IMR-90 (cell line): ENCODE results near the gene FNDC5. TPM values are rescaled to one million over a fixed set of nuclear protein-coding genes. Genes with fewer than 3 reads are reported as not detected.

ENCODE experiments used
- ATAC-seq: fragments of 200-7000 bp; cut with Tn5 transposase; 2 replicates; pipeline ENCODE4 v1.9.1; 2020; ENCODE audit warnings: low read depth, mild to moderate bottlenecking, moderate library complexity
- BruUV-seq: library from RNA; stranded (reverse); fragments of 400-500 nt; replicated peaks from 2 replicates; lab custom pipeline; 2021; lab: Mats Ljungman, UMichigan
- CTCF ChIA-PET: fragments of 300-600 bp; formaldehyde crosslinking; extraction: SDS; loops from one replicate; lab custom pipeline; 2021; ENCODE audit warnings: antibody characterized with exemption; lab: Yijun Ruan, JAX
- POLR2A ChIA-PET: fragments of 300-600 bp; sonication (Branson Sonifier 250); formaldehyde crosslinking; loops from one replicate; lab custom pipeline; 2022; ENCODE audit warnings: antibody characterized with exemption; ENCODE audit not compliant: unreplicated experiment; lab: Charles Lee
- DNase-seq: peaks from one replicate; pipeline ENCODE4 v3.0.0; 2013
- H2AFZ ChIP-seq: replicated peaks from 2 replicates; pipeline ENCODE3; 2013; ENCODE audit warnings: low read length, mild to moderate bottlenecking; ENCODE audit not compliant: poor library complexity
- H2AK5ac ChIP-seq: 2 replicates; pipeline ENCODE4 v1.6.1; 2013; ENCODE audit warnings: low read depth, low read length, inconsistent platforms
- H2AK9ac ChIP-seq: replicated peaks from 2 replicates; pipeline ENCODE3; 2013; ENCODE audit warnings: mild to moderate bottlenecking, low read depth, low read length, moderate library complexity; ENCODE audit not compliant: poor library complexity
- H2BK120ac ChIP-seq: 2 replicates; pipeline ENCODE4 v1.6.1; 2013; ENCODE audit warnings: low read depth, low read length, inconsistent platforms
- H2BK15ac ChIP-seq: 3 replicates; pipeline ENCODE4 v1.6.1; 2013; ENCODE audit warnings: low read depth, low read length, inconsistent platforms
- H2BK20ac ChIP-seq: 2 replicates; pipeline ENCODE4 v1.6.1; 2013; ENCODE audit warnings: low read depth, mild to moderate bottlenecking, inconsistent platforms, low read length, moderate library complexity
- H2BK5ac ChIP-seq: 2 replicates; pipeline ENCODE4 v1.6.1; 2013; ENCODE audit warnings: mild to moderate bottlenecking, low read depth, low read length, inconsistent platforms; ENCODE audit not compliant: poor library complexity, severe bottlenecking
- H3K14ac ChIP-seq: replicated peaks from 2 replicates; pipeline ENCODE4 v1.6.1; 2013; ENCODE audit warnings: low read depth, low read length, inconsistent platforms
- H3K18ac ChIP-seq: 2 replicates; pipeline ENCODE4 v1.6.1; 2013; ENCODE audit warnings: low read depth, low read length, control low read depth
- H3K23ac ChIP-seq: 2 replicates; pipeline ENCODE4 v1.6.1; 2013; ENCODE audit warnings: low read depth, low read length, inconsistent platforms
- H3K27ac ChIP-seq: 2 replicates; pipeline ENCODE4 v1.5.1; 2013; ENCODE audit warnings: mild to moderate bottlenecking, control low read depth, low read length; ENCODE audit not compliant: insufficient read depth
- H3K27me3 ChIP-seq: 2 replicates; pipeline ENCODE4 v1.6.1; 2013; ENCODE audit warnings: low read length; ENCODE audit not compliant: control insufficient read depth, insufficient read depth
- H3K36me3 ChIP-seq: 2 replicates; pipeline ENCODE4 v1.6.1; 2013; ENCODE audit warnings: low read length, mixed read lengths; ENCODE audit not compliant: control insufficient read depth, insufficient read depth
- H3K4ac ChIP-seq: 2 replicates; pipeline ENCODE4 v1.6.1; 2013; ENCODE audit warnings: low read depth, low read length, inconsistent platforms
- H3K4me1 ChIP-seq: 2 replicates; pipeline ENCODE4 v1.6.1; 2013; ENCODE audit warnings: low read length, mixed read lengths; ENCODE audit not compliant: control insufficient read depth, insufficient read depth
- H3K4me2 ChIP-seq: 2 replicates; pipeline ENCODE4 v1.6.1; 2013; ENCODE audit warnings: low read depth, mild to moderate bottlenecking, control low read depth, low read length, moderate library complexity
- H3K4me3 ChIP-seq: 2 replicates; pipeline ENCODE4 v1.5.1; 2013; ENCODE audit warnings: low read depth, mild to moderate bottlenecking, control low read depth, low read length, moderate library complexity; ENCODE audit not compliant: insufficient read depth
- H3K56ac ChIP-seq: 2 replicates; pipeline ENCODE4 v1.6.1; 2013; ENCODE audit warnings: low read length, inconsistent platforms; ENCODE audit not compliant: insufficient read depth; ENCODE audit errors: extremely low read depth
- H3K79me1 ChIP-seq, 2 experiments: 2 replicates each; pipeline ENCODE4 v1.6.1; 2013; ENCODE audit warnings: low read length in 2 of 2, inconsistent platforms in 1 of 2, low read depth in 1 of 2
- H3K9ac ChIP-seq: 2 replicates; pipeline ENCODE4 v1.6.1; 2013; ENCODE audit warnings: low read depth, low read length, control low read depth
- H3K9me1 ChIP-seq: 2 replicates; pipeline ENCODE4 v1.6.1; 2013; ENCODE audit warnings: low read length, inconsistent platforms; ENCODE audit not compliant: insufficient read depth
- H3K9me3 ChIP-seq: 2 replicates; pipeline ENCODE4 v1.6.1; 2013; ENCODE audit warnings: low read length; ENCODE audit not compliant: control insufficient read depth, insufficient read depth
- H4K20me1 ChIP-seq: 2 replicates; pipeline ENCODE4 v1.6.1; 2013; ENCODE audit warnings: low read length, inconsistent platforms; ENCODE audit not compliant: insufficient read depth
- H4K5ac ChIP-seq: 2 replicates; pipeline ENCODE4 v1.6.1; 2013; ENCODE audit warnings: mild to moderate bottlenecking, low read depth, low read length, control low read depth
- H4K8ac ChIP-seq, 2 experiments: 2 replicates each; pipeline ENCODE4 v1.6.1; 2013; ENCODE audit warnings: low read depth in 2 of 2, low read length in 2 of 2, control low read depth in 1 of 2, inconsistent platforms in 1 of 2
- H4K91ac ChIP-seq: 2 replicates; pipeline ENCODE4 v1.6.1; 2013; ENCODE audit warnings: low read depth, low read length, inconsistent platforms; ENCODE audit not compliant: insufficient read depth
- CEBPB ChIP-seq: IDR thresholded peaks from 2 replicates; pipeline ENCODE4 v1.6.1; 2012; ENCODE audit warnings: low read depth, low read length, improper control_type of control experiment
- ELK1 ChIP-seq: fragments of 150-350 bp; IDR thresholded peaks from 2 replicates; pipeline ENCODE4 v1.6.1; 2016; ENCODE audit warnings: low read depth, mild to moderate bottlenecking, low read length, moderate library complexity, borderline replicate concordance
- FOS ChIP-seq: fragments of 150-350 bp; IDR thresholded peaks from 2 replicates; pipeline ENCODE4 v1.6.1; 2016; ENCODE audit warnings: low read depth, low read length
- MAZ ChIP-seq: IDR thresholded peaks from 2 replicates; pipeline ENCODE4 v1.6.1; 2012; ENCODE audit warnings: low read depth, mild to moderate bottlenecking, low read length, improper control_type of control experiment, moderate library complexity, borderline replicate concordance
- NFE2L2 ChIP-seq: fragments of 150-350 bp; IDR thresholded peaks from 2 replicates; pipeline ENCODE4 v1.6.1; 2016; ENCODE audit warnings: low read depth, mild to moderate bottlenecking, low read length
- WGBS, 2 experiments: methylation state at CpG; one replicate each; pipeline versions ENCODE4 v1.1.5 to v1.1.7; 2013; ENCODE audit warnings: missing lambda C conversion rate in 2 of 2; ENCODE audit not compliant: insufficient read length in 1 of 2; ENCODE audit errors: extremely low coverage in 2 of 2; 5-methylcytosine and 5-hydroxymethylcytosine counted together
- dilution Hi-C: fragments of 300-500 bp; cut with HindIII; formaldehyde crosslinking; loops from one replicate; pipeline ENCODE4 v1.14.3; 2018; ENCODE audit warnings: low sequenced_read_pairs; ENCODE audit not compliant: unreplicated experiment
- in situ Hi-C: fragments of 300-500 bp; cut with MboI; formaldehyde crosslinking; loops from 3 replicates; pipeline ENCODE4 v1.14.3; 2019; ENCODE audit warnings: low sequenced_read_pairs, inconsistent platforms, mixed read lengths
- intact Hi-C: fragments of 100-400 bp; cut with micrococcal nuclease; formaldehyde crosslinking; loops from 2 replicates; pipeline ENCODE4 v1.10.0; 2022
- polyA plus RNA-seq, 3 experiments: library from polyadenylated mRNA; depleted of rRNA; stranded (reverse); fragments of >200 nt; gene quantifications; 2 replicates each; pipeline ENCODE4 v1.2.3, GENCODE V29; 2012; ENCODE audit warnings: low replicate concordance in 1 of 3
- total RNA-seq: library from RNA; depleted of rRNA; stranded (reverse); fragments of >200 nt; gene quantifications from 2 replicates; pipeline ENCODE4 v1.2.3, GENCODE V29; 2012

Gene FNDC5
- total and polyA plus RNA-seq, 2 of the 4 experiments (the other 2 are of a cell fraction): 1.2 to 1.6 TPM

GRCh38 chr1:32864375-32865019 lies 6.2 kb downstream of the FNDC5 start:
- Histone ChIP-seq H3K36me3 (peaks cover 18% of the 10 kb centered on the region; the same call in 1 of the 2 replicates), H3K27me3 (no peaks in the 10 kb centered on the region), H3K79me1 (no peaks in the 10 kb centered on the region), H3K56ac (no peak overlapping the region), H2BK15ac (no peak overlapping the region), H3K9me1 (peaks cover 7% of the 10 kb centered on the region; the same call in 1 of the 2 replicates), H2AFZ (no peak overlapping the region), H2AK5ac (no peak overlapping the region), H2BK20ac (no peak overlapping the region), H3K23ac (no peak overlapping the region), H4K20me1 (no peaks in the 10 kb centered on the region), H3K18ac (no peak overlapping the region), H3K9me3 (no peaks in the 10 kb centered on the region), H2BK120ac (no peak overlapping the region), H3K4me3 (no peak overlapping the region), H2BK5ac (no peak overlapping the region), H3K4ac (no peak overlapping the region), H4K5ac (no peak overlapping the region), H4K91ac (no peak overlapping the region), H3K4me1 (peaks cover 7% of the 10 kb centered on the region), H4K8ac (no peak overlapping the region), H2AK9ac (no peak overlapping the region), H3K4me2 (no peak overlapping the region), H3K9ac (no peak overlapping the region), H3K14ac (no peak overlapping the region), H3K27ac (no peak overlapping the region)
- intact Hi-C loops: no loop called here
- ChIA-PET POLR2A (no interaction called here), CTCF (no interaction called here)
- WGBS, 2 experiments: 90% methylated on average over 2 of the region's 8 CpGs; no CpG with 5 or more reads in 1 of the 2 experiments
- dilution Hi-C loops: no loop called here
- DNase-seq (no peak), ATAC-seq (no peak)
- in situ Hi-C loops: no loop called here
- BruUV-seq: no TSS peak
- no peak for TF ChIP-seq FOS
- no peak for TF ChIP-seq CEBPB
- TF ChIP-seq ELK1: no peak
- TF ChIP-seq NFE2L2: no peak
- TF ChIP-seq MAZ: no peak
